Peyer's patch (tissue), 4 donors: ENCODE results near the gene PDK2.

Experiments used
- CTCF ChIP-seq, 6 experiments: fragments of 450-650 bp in 4 of 6; fragments of 200-600 bp in 2 of 6; sonication (generic) in 1 of 6; IDR thresholded peaks; one replicate each; pipeline ENCODE4 v1.5.1; 2017 to 2019; ENCODE audit warnings: antibody characterized with exemption in 6 of 6, mild to moderate bottlenecking in 3 of 6, moderate library complexity in 1 of 6
- POLR2A ChIP-seq, 2 donors: fragments of 450-650 bp; IDR thresholded peaks; one replicate each; pipeline ENCODE4 v1.5.1; 2017; ENCODE audit warnings: antibody characterized with exemption in 2 of 2, mild to moderate bottlenecking in 2 of 2, moderate library complexity in 2 of 2

DNA sequence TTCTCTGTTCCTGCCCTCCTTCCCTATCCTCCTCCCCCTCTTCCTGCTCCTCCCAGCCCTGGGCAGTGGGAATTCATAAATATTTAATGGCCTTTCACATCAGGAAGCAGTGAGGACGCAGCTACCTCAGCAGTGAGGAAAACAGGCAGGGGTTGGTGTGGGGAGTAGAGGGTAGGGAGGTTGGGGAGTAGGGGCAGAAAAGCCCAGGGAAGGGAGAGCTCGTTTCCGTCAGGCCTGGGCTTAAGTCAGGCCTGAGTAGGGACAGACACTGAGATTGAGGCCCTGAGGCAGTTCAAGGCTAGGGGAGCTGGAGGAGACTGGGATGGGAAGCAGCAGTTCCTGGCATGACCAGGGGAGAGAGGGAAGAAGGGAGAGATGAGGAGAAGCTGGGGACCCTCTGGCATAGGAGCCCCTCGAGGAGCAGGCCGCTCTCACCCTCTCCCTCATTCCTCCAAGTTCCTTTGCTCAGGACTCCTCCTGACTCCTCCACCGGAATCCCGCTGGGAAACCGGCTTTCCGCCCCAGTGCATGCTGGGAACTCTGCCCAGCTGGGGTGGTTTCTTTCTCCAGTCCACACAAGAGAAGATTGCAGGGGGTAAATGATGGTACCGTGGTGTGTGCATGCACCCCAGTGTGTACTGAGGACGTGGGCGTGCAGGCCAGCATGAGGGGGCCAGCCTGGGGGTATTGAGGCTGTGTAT is 28.6 kb downstream of the PDK2 start:
- TF ChIP-seq CTCF (IDR thresholded peaks at IDR 0.05) (no peak), POLR2A (IDR thresholded peaks at IDR 0.05) (no peak)
